K562 (cell line): ENCODE results near the gene SLC4A2. TPM values are rescaled to one million over a fixed set of nuclear protein-coding genes. Genes with fewer than 3 reads are reported as not detected.
A peak's percentile ranks its signal among the peaks of the same experiment; 100 is the strongest.

Experiments
- ATF7 ChIP-seq: fragments of 450-650 bp; IDR thresholded peaks from 2 replicates; pipeline ENCODE4 v1.7.1; 2014; ENCODE audit warnings: mild to moderate bottlenecking, moderate library complexity
- CEBPB ChIP-seq: fragments of 450-650 bp; IDR thresholded peaks from 2 replicates; pipeline ENCODE4 v1.6.1; 2016; ENCODE audit warnings: missing genetic modification characterization, missing compliant biosample characterization
- CHCHD3 ChIP-seq: fragments of 250-450 bp; sonication (Bioruptor Pico); IDR thresholded peaks from 2 replicates; pipeline ENCODE4 v2.1.2; 2022; ENCODE audit warnings: mild to moderate bottlenecking
- ELF2 ChIP-seq: fragments of 250-450 bp; sonication (Bioruptor Pico); IDR thresholded peaks from 2 replicates; pipeline ENCODE4 v1.5.0; 2021; ENCODE audit warnings: mild to moderate bottlenecking
- FOXJ3 ChIP-seq: sonication (generic); formaldehyde crosslinking; IDR thresholded peaks from 2 replicates; pipeline ENCODE4 v1.4.0; 2020; ENCODE audit warnings: mild to moderate bottlenecking, missing genetic modification reagents
- JUND ChIP-seq, 2 experiments: IDR thresholded peaks; 2 replicates in 1 of 2; 3 replicates in 1 of 2; pipeline ENCODE4 v1.6.1; 2011; ENCODE audit warnings: borderline replicate concordance in 2 of 2, low read depth in 2 of 2, low read length in 2 of 2, improper control_type of control experiment in 1 of 2, missing biosample characterization in 1 of 2, missing genetic modification characterization in 1 of 2, missing genetic modification reagents in 1 of 2
- KAT2B ChIP-seq: IDR thresholded peaks from one replicate; pipeline ENCODE4 v1.6.1; 2012; ENCODE audit warnings: low read depth, mild to moderate bottlenecking, control low read depth, inconsistent platforms, low read length, moderate library complexity
- KDM5B ChIP-seq: fragments of 200-600 bp; sonication (generic); IDR thresholded peaks from 2 replicates; pipeline ENCODE4 v1.6.1; 2012; ENCODE audit warnings: low read depth, mild to moderate bottlenecking, moderate library complexity, low read length, control low read depth, inconsistent platforms; ENCODE audit not compliant: insufficient replicate concordance
- MCM3 ChIP-seq: fragments of 450-650 bp; IDR thresholded peaks from 2 replicates; pipeline ENCODE4 v1.6.1; 2016
- MEIS2 ChIP-seq: fragments of 450-650 bp; IDR thresholded peaks from 2 replicates; pipeline ENCODE4 v1.6.1; 2014; ENCODE audit warnings: mild to moderate bottlenecking; ENCODE audit not compliant: partially characterized antibody
- NR4A1 ChIP-seq, 2 experiments: fragments of 250-450 bp in 1 of 2; fragments of 450-650 bp in 1 of 2; sonication (Bioruptor Pico) in 1 of 2; IDR thresholded peaks; 2 replicates each; pipeline versions ENCODE4 v1.4.0 to v1.6.1; 2016 to 2020; ENCODE audit warnings: mild to moderate bottlenecking in 2 of 2, missing compliant biosample characterization in 1 of 2, missing genetic modification characterization in 1 of 2, moderate library complexity in 1 of 2
- POLR2AphosphoS5 ChIP-seq: IDR thresholded peaks from 2 replicates; pipeline ENCODE4 v1.6.1; 2011; ENCODE audit warnings: mild to moderate bottlenecking, low read depth, low read length, moderate library complexity; ENCODE audit not compliant: control insufficient read depth, insufficient read depth
- SMAD2 ChIP-seq: fragments of 150-350 bp; IDR thresholded peaks from 2 replicates; pipeline ENCODE4 v1.6.1; 2014; ENCODE audit warnings: low read depth, mild to moderate bottlenecking, low read length
- THRAP3 ChIP-seq: fragments of 450-650 bp; IDR thresholded peaks from 2 replicates; pipeline ENCODE4 v1.6.1; 2016; ENCODE audit warnings: mild to moderate bottlenecking, inconsistent platforms, borderline replicate concordance
- ZKSCAN8 ChIP-seq: fragments of 200-800 bp; sonication (Bioruptor generic); IDR thresholded peaks from 2 replicates; pipeline ENCODE4 v1.6.1; 2016; ENCODE audit warnings: missing genetic modification characterization, missing compliant biosample characterization
- ZNF263 ChIP-seq: sonication (generic); formaldehyde crosslinking; IDR thresholded peaks from 2 replicates; pipeline ENCODE4 v1.8.0; 2022; ENCODE audit warnings: mild to moderate bottlenecking, missing genetic modification reagents, borderline replicate concordance
- ZNF717 ChIP-seq: fragments of 250-450 bp; sonication (Bioruptor Pico); IDR thresholded peaks from 2 replicates; pipeline ENCODE4 v1.5.0; 2021
- polyA plus RNA-seq, 8 experiments: library from polyadenylated mRNA; depleted of rRNA in 4 of 8; stranded (reverse) in 5 of 8; unstranded in 3 of 8; fragments of >200 nt; fragmentation: Nextera tagmentation in 2 of 8; fragmentation: Illumina TruSeq in 1 of 8; extraction: Ambion mirVana in 2 of 8; extraction: Trizol in 1 of 8; gene quantifications; 2 replicates each; pipeline versions ENCODE4 v1.2.1 to v1.2.3, GENCODE V29; 2011 to 2014; ENCODE audit warnings: inconsistent platforms in 1 of 8, missing spikeins in 1 of 8
- total RNA-seq, 7 experiments: library from RNA; depleted of rRNA in 6 of 7; stranded (reverse); fragments of >200 nt in 6 of 7; fragmentation: Illumina TruSeq in 2 of 7; extraction: Trizol in 2 of 7; gene quantifications; 2 replicates each; pipeline versions ENCODE4 v1.2.1 to v1.2.3, GENCODE V29; 2011 to 2021; ENCODE audit warnings: low replicate concordance in 1 of 7
- TF ChIP-seq, protein P1 (sequence below): fragments of 250-450 bp; sonication (Bioruptor Pico); IDR thresholded peaks from 2 replicates; pipeline ENCODE4 v1.4.0; 2020
- TF ChIP-seq, protein P2 (sequence below): fragments of 450-650 bp; IDR thresholded peaks from one replicate; pipeline ENCODE4 v1.6.1; 2018; ENCODE audit warnings: mild to moderate bottlenecking, moderate library complexity; ENCODE audit not compliant: partially characterized antibody
- TF ChIP-seq, protein P3 (sequence below): fragments of 250-450 bp; sonication (Bioruptor Pico); IDR thresholded peaks from 2 replicates; pipeline ENCODE4 v1.5.0; 2021

Gene SLC4A2
- total and polyA plus RNA-seq, 9 of the 15 experiments (the other 6 are each of a cell fraction or from before 2014, with no cell fraction given), result 11.4 to 375 (median 130) TPM

DNA sequence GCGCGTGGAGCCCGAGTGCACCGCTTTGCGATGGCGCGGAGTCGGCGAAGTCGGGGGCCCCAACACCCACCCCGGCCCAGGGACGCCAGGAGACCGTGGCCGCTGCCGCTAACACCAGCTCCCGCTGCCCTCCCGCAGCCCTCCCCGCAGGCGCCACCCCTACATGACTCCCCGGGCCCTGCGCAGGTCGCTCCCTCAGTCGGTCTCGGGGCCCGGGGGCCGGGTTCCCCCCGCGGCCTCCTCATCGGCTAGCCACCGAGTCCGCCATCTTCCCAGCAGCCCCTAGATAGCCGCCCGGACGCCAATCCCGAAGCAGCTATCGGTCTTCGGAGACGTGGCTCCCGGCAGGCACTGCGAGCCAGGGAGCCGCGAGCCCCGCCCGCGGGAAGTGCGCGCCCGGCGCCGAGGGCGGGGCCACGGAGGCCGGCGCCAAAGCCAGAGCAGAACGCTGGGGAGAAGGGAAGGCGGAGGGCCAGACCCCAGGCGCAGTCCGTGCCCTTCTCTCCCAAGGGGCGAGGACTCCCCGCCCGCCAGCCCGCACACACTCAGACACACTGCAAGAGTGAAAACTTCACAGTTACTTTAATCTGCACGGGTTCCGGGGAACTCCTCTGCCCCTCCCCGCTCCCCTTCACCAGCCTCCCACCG, 21.3 kb downstream of the SLC4A2 start, which contains the start of gene FASTK (continued):
- TF ChIP-seq, protein P1, sequence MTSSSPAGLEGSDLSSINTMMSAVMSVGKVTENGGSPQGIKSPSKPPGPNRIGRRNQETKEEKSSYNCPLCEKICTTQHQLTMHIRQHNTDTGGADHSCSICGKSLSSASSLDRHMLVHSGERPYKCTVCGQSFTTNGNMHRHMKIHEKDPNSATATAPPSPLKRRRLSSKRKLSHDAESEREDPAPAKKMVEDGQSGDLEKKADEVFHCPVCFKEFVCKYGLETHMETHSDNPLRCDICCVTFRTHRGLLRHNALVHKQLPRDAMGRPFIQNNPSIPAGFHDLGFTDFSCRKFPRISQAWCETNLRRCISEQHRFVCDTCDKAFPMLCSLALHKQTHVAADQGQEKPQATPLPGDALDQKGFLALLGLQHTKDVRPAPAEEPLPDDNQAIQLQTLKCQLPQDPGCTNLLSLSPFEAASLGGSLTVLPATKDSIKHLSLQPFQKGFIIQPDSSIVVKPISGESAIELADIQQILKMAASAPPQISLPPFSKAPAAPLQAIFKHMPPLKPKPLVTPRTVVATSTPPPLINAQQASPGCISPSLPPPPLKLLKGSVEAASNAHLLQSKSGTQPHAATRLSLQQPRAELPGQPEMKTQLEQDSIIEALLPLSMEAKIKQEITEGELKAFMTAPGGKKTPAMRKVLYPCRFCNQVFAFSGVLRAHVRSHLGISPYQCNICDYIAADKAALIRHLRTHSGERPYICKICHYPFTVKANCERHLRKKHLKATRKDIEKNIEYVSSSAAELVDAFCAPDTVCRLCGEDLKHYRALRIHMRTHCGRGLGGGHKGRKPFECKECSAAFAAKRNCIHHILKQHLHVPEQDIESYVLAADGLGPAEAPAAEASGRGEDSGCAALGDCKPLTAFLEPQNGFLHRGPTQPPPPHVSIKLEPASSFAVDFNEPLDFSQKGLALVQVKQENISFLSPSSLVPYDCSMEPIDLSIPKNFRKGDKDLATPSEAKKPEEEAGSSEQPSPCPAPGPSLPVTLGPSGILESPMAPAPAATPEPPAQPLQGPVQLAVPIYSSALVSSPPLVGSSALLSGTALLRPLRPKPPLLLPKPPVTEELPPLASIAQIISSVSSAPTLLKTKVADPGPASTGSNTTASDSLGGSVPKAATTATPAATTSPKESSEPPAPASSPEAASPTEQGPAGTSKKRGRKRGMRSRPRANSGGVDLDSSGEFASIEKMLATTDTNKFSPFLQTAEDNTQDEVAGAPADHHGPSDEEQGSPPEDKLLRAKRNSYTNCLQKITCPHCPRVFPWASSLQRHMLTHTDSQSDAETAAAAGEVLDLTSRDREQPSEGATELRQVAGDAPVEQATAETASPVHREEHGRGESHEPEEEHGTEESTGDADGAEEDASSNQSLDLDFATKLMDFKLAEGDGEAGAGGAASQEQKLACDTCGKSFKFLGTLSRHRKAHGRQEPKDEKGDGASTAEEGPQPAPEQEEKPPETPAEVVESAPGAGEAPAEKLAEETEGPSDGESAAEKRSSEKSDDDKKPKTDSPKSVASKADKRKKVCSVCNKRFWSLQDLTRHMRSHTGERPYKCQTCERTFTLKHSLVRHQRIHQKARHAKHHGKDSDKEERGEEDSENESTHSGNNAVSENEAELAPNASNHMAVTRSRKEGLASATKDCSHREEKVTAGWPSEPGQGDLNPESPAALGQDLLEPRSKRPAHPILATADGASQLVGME (CRISPR knock-in tag), result peak; percentile 6; the same call in 1 of the 2 replicates
- no peak for TF ChIP-seq KAT2B
- TF ChIP-seq ELF2 (CRISPR knock-in tag), result peak; percentile 52; the same call in 1 of the 2 replicates
- no peak for TF ChIP-seq NR4A1 (CRISPR knock-in tag; IDR thresholded peaks at IDR 0.05)
- no peak for TF ChIP-seq NR4A1 (tag; IDR thresholded peaks at IDR 0.05)
- TF ChIP-seq JUND (IDR thresholded peaks at IDR 0.05; ENCODE audit: borderline replicate concordance, low read depth, low read length), result peak; percentile 61
- no peak; the same call in 2 of the 3 replicates for TF ChIP-seq JUND (tag; IDR thresholded peaks at IDR 0.05; ENCODE audit: borderline replicate concordance, low read depth, low read length)
- peak; percentile 76 for TF ChIP-seq ATF7
- peak; percentile 65; the same call in 1 of the 2 replicates for TF ChIP-seq ZNF263 (CRISPR knock-in tag)
- no peak for TF ChIP-seq ZKSCAN8 (CRISPR knock-in tag)
- no peak for TF ChIP-seq CEBPB (tag)
- TF ChIP-seq POLR2AphosphoS5, result peak; percentile 89
- no peak for TF ChIP-seq ZNF717 (CRISPR knock-in tag)
- 0 out of 2 replicates have a peak, but pooled peaks have one; percentile 25 for TF ChIP-seq CHCHD3
- TF ChIP-seq MCM3, result no peak
- TF ChIP-seq, protein P2, sequence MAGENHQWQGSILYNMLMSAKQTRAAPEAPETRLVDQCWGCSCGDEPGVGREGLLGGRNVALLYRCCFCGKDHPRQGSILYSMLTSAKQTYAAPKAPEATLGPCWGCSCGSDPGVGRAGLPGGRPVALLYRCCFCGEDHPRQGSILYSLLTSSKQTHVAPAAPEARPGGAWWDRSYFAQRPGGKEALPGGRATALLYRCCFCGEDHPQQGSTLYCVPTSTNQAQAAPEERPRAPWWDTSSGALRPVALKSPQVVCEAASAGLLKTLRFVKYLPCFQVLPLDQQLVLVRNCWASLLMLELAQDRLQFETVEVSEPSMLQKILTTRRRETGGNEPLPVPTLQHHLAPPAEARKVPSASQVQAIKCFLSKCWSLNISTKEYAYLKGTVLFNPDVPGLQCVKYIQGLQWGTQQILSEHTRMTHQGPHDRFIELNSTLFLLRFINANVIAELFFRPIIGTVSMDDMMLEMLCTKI, result no peak
- TF ChIP-seq FOXJ3 (CRISPR knock-in tag), result no peak
- TF ChIP-seq, protein P3, sequence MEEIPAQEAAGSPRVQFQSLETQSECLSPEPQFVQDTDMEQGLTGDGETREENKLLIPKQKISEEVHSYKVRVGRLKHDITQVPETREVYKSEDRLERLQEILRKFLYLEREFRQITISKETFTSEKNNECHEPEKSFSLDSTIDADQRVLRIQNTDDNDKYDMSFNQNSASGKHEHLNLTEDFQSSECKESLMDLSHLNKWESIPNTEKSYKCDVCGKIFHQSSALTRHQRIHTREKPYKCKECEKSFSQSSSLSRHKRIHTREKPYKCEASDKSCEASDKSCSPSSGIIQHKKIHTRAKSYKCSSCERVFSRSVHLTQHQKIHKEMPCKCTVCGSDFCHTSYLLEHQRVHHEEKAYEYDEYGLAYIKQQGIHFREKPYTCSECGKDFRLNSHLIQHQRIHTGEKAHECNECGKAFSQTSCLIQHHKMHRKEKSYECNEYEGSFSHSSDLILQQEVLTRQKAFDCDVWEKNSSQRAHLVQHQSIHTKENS (CRISPR knock-in tag), result no peak
- peak; percentile 84 for TF ChIP-seq MEIS2
- TF ChIP-seq THRAP3, result no peak
- no peak for TF ChIP-seq SMAD2
- TF ChIP-seq KDM5B, result peak; percentile 95
